Superior temporal gyrus (tissue), 1 donor: ENCODE results near the gene CCAR1.
"Not testable (repeated sequence)": the region's sequence is repeated elsewhere in the genome, so short reads cannot be mapped to it uniquely, and the experiment has no call there.

Experiments used
- DNase-seq: peaks from one replicate; pipeline ENCODE4 v3.0.0-alpha.2; 2016; ENCODE audit errors: extremely low spot score

The CCAR1 gene

GRCh38 chr10:68759967-68760366, 38.9 kb downstream of the CCAR1 start:
- no peak for DNase-seq

GRCh38 chr10:68767407-68767806, 46.4 kb downstream of the CCAR1 start:
- DNase-seq = not testable (repeated sequence)

- no peak for DNase-seq
Observed at GRCh38 chr10:68781613-68782574, 60.9 kb downstream of the CCAR1 start.

- DNase-seq = no peak
Observed at GRCh38 chr10:68784476-68784875, 63.4 kb downstream of the CCAR1 start.

GRCh38 chr10:68787813-68788212, 66.8 kb downstream of the CCAR1 start:
- no peak for DNase-seq

GRCh38 chr10:68790476-68790875, 69.4 kb downstream of the CCAR1 start:
- DNase-seq = no peak

- DNase-seq = no peak
Observed at GRCh38 chr10:68792115-68792514, 71.1 kb downstream of the CCAR1 start.

- no peak for DNase-seq
Observed at GRCh38 chr10:68795886-68796532, 75.0 kb downstream of the CCAR1 start.

GRCh38 chr10:68796605-68797004, 75.6 kb downstream of the CCAR1 start:
- no peak for DNase-seq

GRCh38 chr10:68800211-68800610, 79.2 kb downstream of the CCAR1 start:
- DNase-seq = no peak

GRCh38 chr10:68804692-68805091, 83.7 kb downstream of the CCAR1 start:
- no peak for DNase-seq

- not testable (repeated sequence) for DNase-seq
Observed at GRCh38 chr10:68810830-68811229, 89.8 kb downstream of the CCAR1 start.

GRCh38 chr10:68811314-68812009, 90.4 kb downstream of the CCAR1 start:
- no peak for DNase-seq

GRCh38 chr10:68812420-68812819, 91.4 kb downstream of the CCAR1 start:
- DNase-seq = no peak

- DNase-seq = no peak
Observed at GRCh38 chr10:68813559-68813958, 92.5 kb downstream of the CCAR1 start.

- no peak for DNase-seq
Observed at GRCh38 chr10:68816796-68817412, 95.9 kb downstream of the CCAR1 start.

- not testable (repeated sequence) for DNase-seq
Observed at GRCh38 chr10:68820359-68820758, 99.3 kb downstream of the CCAR1 start.

- not testable (repeated sequence) for DNase-seq
Observed at GRCh38 chr10:68822626-68823025, 101.6 kb downstream of the CCAR1 start.

- DNase-seq = peak; percentile 15
Observed at GRCh38 chr10:68826764-68827591, 105.9 kb downstream of the CCAR1 start, which contains the start of gene STOX1. Gene STOX1, plus strand, starts transcription at chr10:68827531. Its CDS starts 93 bp downstream, at chr10:68827624.

- DNase-seq = not testable (repeated sequence)
Observed at GRCh38 chr10:68827592-68827959, 106.5 kb downstream of the CCAR1 start.

GRCh38 chr10:68828083-68828601, 107.1 kb downstream of the CCAR1 start:
- not testable (repeated sequence) for DNase-seq
